HG03280 (cell line): Measurements from ENCODE around the gene HHIP.
A peak's percentile ranks its signal among the peaks of the same experiment; 100 is the strongest.

Experiments
- ATAC-seq: cut with Tn5 transposase; IDR thresholded peaks from one replicate; pipeline ENCODE4 v1.9.1; 2021; ENCODE audit warnings: mild to moderate bottlenecking, moderate library complexity; ENCODE audit not compliant: unreplicated experiment

HHIP gene

GRCh38 chr4:144701683-144702233 lies 55.8 kb downstream of the HHIP start:
- no peak for ATAC-seq

GRCh38 chr4:144703494-144703893 lies 57.5 kb downstream of the HHIP start:
- ATAC-seq = no peak

DNA sequence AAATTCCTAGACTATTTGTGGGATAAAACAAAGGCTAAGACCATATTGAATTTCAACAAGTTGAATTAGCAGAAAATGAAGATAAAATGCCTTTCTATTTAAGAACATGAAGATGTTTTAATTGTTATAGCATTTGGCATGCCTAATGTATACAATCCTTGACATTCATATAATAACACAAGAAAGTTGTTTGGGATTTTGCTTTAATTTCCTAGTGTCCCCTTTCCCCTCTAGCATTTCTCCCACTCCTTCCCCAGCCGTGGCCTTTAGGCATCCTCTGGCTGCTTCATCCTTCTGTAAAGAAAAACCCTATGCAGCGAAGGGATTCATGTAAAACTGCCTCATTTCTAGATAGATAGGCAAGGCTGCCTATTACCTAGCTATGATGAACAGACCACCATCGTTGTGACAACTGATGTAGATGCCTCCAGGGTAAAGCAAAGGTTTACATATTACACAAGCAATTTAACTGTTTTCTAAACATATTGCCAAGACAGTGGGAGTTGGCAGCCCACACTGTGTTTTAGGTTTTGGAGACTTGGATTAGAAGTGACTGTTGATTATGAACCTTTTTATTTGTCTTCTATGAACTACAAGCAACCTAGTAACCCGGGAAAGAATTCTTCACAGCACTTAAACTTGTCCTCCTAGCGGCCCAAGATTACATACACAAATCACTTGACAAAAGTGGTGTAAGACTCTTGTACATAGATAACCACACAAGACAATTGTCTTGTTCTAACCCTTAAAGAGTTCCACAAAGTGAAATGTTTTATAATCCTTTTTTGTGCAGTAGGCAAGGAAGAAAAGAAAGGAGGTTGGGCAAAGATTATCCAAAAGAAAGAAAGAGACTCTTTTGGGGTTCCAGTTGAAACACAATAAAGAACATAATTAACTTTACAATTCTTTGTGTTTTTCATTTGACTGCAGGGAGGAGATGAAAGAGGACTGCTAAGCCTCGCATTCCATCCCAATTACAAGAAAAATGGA lies 59.9 kb downstream of the HHIP start:
- no peak for ATAC-seq

DNA sequence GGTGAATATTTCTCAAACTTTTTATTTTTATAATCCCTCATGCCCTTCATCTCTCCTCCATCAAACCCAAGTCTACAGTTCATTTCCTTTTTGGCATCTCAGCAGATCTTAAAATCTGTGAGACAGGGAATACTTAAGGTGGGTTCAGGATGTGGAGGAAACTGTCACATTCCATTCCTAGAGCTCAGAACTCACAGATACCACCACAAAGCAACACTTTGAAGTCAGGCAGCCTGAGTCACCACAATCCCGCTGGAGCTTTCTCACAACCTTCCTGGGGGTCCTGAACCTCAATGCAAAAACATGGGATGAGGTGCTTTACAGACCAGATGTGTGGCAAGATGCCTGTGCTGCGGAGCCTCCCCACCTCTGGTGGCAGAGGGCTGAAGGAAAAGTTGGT lies 63.2 kb downstream of the HHIP start:
- ATAC-seq = no peak

DNA sequence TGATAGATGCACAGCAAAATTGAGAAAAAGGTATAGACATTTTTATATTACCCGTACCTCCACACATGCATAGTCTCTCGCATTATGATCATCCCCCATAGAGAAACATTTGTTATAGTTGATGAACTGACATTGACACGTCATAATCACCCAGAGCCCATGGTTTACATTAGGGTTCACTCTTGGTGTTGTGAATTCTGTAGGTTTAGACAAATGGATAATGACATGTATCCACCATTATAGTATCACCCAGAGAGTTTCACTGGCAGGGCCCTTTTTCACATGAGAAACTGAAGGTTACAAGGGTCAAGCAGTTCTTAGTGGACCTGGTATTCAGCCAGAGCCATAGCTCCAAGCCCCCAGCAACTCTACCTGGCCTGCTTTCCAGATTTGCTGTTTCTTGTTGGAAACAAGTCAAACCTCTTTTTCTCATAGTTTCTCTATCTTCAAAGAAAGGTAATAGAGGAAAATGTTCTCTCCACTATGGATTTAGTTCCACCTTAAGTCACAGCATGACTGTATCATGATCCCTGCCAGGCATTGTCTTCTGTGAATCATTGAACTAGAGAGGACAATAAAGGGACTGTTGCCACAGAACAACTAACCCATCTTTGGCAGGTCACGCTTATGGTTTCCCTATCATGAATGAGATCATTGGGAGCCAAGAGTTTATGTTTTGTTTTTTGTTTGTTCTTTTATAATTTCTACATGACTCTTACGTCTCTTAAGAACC lies 64.0 kb downstream of the HHIP start:
- ATAC-seq = no peak

- ATAC-seq = no peak
Observed at GRCh38 chr4:144710526-144710912, 64.6 kb downstream of the HHIP start.

- ATAC-seq = no peak
Observed at GRCh38 chr4:144711700-144712456, 65.9 kb downstream of the HHIP start.

DNA sequence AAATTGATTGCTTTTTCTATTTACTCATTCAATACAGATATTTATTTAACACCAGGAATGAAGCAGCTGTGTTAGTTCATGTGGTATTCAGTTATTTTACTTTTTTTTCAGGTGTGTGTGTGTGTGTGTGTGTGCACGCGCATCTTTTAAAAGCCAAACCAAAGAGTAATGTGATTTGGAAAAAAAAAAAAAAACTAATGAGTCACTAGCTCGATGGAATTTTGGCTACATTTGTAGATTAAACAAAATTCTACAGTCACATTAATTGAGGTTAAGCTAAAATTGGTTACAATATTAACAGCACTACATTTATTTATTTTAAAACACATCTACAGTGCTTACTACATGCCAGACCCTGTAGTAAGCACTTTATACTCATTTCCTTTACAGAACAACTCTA lies 66.8 kb downstream of the HHIP start:
- ATAC-seq = no peak

- ATAC-seq = no peak
Observed at GRCh38 chr4:144714166-144714565, 68.2 kb downstream of the HHIP start.

DNA sequence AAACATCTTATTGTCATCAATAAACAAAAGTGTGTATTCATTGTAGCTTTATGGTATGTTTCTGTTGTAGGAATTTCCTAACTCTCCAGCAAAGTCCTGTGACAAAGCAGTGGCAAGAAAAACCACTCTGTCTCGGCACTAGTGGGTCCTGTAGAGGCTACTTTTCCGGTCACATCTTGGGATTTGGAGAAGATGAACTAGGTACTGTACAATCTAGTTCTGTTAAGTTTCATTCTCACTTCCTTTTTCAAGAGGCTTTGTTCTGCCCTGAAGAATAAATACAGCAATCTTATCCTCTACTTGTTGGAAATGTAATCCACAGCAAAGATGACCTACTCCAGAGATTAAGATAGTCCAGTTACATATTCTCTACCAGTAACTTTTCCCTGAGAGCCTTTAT lies 69.3 kb downstream of the HHIP start:
- ATAC-seq = peak; percentile 75

- ATAC-seq = no peak
Observed at GRCh38 chr4:144716778-144717177, 70.8 kb downstream of the HHIP start.

- ATAC-seq = no peak
Observed at GRCh38 chr4:144718958-144719512, 73.1 kb downstream of the HHIP start.

DNA sequence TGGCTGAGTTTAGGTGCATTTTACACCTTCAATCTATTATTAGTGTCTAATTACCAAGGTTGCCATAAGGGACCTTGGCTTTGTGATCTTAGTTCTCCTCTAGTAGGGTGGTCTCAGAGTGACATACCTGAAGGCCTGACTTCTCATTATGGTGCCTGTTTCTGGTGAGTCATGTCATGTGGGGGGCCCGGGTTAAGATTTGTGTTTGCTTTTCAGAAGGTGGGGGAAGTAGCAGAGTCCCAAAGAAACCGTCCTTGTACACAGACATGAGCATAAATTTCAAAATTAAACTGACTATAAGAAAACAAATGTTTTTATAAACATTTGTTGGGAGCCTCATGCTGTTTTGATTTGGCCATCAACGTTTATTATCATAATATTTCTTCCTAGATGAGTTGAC lies 74.5 kb downstream of the HHIP start:
- no peak for ATAC-seq

GRCh38 chr4:144721994-144722393 lies 76.0 kb downstream of the HHIP start:
- no peak for ATAC-seq

GRCh38 chr4:144723471-144723870 lies 77.5 kb downstream of the HHIP start:
- ATAC-seq = no peak

- ATAC-seq = no peak
Observed at GRCh38 chr4:144729175-144729574, 83.2 kb downstream of the HHIP start.

GRCh38 chr4:144732584-144733428 lies 86.8 kb downstream of the HHIP start:
- ATAC-seq = no peak

- no peak for ATAC-seq
Observed at GRCh38 chr4:144733566-144733965, 87.6 kb downstream of the HHIP start.

- no peak for ATAC-seq
Observed at GRCh38 chr4:144734522-144734921, 88.6 kb downstream of the HHIP start.

DNA sequence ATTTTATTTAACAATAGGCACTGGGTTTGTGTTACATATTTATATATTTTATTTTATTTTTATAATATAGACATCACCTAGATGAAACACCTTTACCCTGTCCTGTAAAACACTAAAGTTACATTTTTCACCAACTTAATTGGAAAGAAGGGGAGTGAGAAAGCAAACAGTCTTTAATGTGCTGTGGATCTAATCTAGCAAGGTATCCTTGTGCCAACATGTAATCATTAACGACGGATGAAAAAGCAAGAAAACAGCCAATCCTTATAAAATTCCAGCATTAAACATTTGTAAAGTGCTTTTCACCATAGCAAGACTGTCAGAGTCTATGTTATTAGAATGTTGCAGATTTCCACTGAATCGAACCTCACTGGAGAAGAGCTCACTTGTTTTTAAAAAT lies 92.7 kb downstream of the HHIP start:
- ATAC-seq = no peak
